NOMO-1 (cell line): ENCODE results near the gene ADAM23.

Experiments
- DNase-seq, 2 experiments: peaks; one replicate each; lab custom pipeline; 2025; ENCODE audit not compliant: unreplicated experiment in 2 of 2; lab: John Stamatoyannopoulos, UW

Gene ADAM23

DNA sequence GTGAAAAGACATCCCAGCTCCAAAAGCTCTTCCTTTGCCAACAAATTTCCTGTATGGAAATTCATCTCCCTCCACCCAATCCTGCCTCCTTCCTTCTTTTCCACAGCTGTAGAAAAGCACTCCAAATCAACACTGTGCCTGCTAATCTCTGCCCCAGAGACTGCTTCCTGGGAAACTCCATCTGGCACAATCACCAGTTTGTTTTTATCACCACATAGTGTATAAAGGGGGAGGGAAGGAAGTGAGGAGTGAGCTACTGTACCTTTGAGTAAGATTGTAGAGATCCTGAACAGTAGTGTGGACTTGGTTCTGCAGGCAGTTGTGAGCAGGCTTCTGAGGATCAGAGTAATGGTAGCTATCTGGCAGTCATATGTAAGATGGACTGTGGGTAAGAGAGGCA, 184.3 kb downstream of the ADAM23 start:
- DNase-seq, result no peak

DNA sequence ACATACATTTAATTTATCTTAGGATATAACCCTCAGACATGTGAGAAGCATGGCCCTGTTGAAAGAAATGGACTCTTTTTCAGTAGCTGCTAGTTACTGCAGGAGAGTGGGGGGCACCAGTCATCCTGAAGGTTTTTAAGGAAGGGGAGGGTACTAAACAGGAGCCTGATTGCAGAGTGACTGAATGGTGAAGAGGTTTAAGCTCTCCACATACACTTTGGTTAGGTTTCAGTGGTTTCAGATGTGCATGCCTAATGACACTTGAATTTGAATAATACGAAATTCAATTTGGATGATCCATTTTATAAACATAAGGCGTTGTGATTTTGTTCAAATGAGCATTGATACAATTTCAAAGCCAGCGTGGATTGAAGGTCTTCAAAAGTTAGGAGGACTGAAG, 188.0 kb downstream of the ADAM23 start:
- no peak for DNase-seq

DNA sequence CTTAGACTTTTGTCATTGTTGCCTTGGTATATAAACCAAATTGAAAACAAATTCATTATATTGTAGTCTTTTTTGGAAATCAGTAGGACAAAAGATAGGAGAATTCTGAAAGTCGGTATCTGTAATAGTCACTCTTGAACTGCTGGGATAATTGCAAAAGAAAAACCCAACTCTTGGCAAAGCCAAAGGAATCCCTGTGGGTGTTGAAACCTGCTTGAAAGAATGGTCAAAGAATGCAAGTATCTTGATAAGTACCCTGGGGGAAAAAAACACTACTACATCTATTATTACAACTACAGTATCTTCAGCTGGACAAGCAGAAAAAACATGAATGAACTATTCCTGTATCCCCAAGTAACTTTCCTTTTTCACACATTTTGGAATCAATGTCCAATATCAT, 191.7 kb downstream of the ADAM23 start:
- no peak for DNase-seq

DNA sequence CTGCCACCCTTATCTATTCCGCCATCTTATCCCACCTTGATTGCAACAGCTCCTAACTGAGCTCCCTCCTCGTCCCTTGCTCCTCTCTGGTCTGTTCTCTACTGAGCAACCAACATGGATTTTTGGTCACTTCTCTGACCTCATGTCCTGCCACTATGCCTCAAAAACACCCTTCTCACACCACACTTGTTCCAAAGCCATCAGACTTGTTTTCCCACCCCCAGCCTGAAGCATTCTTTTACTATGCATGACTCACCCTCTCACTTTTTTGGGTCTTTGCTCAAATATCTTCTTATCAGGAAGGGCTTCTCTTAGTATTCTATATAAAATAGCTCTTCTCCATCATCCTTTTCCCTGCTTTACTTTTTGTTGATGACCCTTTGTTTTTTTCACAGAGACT, 196.3 kb downstream of the ADAM23 start:
- no peak for DNase-seq

DNA sequence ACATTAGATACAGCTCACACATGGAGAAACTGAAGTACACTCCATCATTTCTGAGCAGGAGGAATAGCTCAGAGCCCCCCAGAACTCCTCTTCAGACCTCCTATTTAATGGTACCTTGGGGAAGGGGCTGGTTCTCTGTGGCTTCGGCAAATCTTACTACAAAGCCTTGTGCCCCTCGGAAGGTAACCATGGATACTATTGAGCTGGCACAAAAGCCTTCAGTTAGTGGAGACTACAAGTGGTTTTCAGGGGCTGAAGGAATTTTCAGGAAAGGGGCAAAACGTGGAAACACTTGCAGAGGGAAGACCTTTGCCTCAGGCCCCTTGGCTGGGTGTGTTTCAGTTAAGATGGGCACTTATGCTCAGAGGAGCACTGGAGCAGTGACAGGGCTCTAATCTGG, 197.9 kb downstream of the ADAM23 start:
- no peak for DNase-seq

DNA sequence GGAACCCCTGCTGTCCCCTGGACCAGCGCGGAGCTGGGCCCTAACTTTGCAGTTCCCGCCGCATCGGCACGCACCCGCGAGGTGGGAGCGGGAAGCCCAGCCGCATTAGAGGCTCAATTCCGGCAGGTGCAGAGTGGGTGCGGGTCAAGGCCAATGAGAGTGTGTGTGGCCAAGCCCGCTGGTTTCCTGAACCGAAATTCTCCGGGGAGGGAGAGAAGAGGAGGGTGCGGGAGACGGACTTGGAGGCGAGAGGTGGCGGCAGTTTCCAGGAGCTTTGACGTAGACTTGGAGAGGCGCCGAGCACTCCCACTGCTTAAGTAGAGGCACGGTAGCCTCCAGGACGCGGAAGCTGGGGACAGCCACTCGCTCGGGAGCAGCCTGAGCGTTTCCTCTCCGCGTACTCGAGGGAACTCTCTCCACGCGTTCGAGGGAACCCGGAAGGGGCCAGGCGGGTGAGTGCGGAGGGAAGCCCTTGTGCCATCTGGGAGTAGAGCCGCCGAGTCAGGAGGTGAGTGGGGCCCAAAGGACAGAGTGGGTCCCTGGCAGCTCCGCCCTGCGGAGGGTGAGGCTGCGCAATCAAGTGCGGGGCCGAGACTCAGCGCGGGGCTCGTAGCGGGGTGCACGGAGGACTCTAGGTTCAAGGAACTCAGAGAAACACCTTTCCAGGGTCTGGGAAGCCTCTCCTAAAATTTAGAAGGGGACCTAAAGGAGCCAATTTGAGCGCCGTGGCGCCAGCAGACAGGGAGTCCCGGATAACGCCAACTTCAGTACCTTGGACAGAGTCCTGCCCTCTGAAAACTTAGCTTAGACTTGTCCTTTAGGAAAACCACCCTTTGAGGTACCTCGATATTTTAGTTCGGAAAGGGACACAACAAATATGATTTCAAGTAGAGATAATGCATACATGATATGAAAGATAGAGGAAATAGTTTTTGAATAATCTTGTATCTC, 199.0 kb downstream of the ADAM23 start, which contains the start of gene FAM237A:
Gene FAM237A, plus strand, starts transcription at position 413 of the 951 bp plus-strand sequence. CDS start 1,750 bp downstream, outside the sequence.
- no peak for DNase-seq

DNA sequence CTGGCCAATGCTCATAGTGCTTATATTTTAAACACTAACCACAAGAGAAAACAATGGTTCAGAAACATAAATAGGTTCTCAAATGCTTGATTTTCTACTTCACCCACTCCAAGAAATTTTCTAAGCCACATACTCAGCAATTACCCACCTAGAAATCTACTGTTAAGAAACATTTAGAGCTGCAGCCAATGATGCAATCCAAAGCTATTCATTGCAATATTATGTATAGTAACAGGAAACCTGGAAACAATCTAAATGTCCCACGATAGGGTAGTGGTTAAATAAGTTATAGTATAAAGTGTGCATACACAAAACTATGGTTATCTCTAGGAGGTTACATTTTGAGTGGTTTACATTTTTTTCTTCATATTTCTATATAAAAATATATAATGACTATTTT, 204.7 kb downstream of the ADAM23 start:
- no peak for DNase-seq

DNA sequence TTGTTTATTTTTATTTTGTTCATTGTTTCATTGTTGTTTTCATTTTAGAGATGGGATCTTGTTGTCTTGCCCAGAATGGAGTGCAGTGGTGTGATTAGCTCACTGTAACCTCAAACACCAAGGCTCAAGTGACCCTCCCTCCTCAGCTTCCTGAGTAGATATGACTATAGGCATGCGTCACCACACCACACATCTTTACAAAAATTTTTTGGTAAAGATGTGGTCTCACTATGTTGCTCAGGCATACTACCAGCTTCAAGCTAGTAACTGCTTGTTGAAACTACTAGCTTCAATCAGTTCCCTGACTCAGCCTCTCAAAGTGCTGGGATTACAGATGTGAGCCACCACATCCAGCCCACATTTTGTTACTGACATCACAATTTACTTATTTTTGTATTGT, 213.8 kb downstream of the ADAM23 start:
- DNase-seq, result no peak

DNA sequence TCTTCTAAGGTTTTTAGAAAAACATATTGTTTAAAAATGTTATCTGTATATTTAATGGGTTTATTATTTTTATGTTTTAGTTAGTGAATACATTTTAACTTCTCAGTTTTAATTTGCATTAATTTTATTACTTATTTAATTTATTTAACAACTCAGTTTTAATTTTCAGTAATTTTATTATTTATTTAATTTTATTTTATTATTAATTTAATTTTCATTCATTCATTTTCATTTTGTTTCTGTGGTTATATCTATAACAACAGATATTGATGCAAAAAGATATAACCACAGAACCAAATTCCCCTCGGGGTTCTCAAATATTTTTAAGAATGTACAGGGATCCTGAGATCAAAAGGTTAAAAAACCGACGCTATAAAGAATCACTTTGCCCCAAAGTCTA, 221.9 kb downstream of the ADAM23 start:
- DNase-seq, result no peak
